ENCODE measurements around the gene TMEM151B.

TMEM151B gene

GRCh38 chr6:44277763-44278162 lies 7.5 kb downstream of the TMEM151B start:
- DNase-seq (ENCODE audit: low read depth in 2 of 3, low spot score in 2 of 3), result no peak

DNA sequence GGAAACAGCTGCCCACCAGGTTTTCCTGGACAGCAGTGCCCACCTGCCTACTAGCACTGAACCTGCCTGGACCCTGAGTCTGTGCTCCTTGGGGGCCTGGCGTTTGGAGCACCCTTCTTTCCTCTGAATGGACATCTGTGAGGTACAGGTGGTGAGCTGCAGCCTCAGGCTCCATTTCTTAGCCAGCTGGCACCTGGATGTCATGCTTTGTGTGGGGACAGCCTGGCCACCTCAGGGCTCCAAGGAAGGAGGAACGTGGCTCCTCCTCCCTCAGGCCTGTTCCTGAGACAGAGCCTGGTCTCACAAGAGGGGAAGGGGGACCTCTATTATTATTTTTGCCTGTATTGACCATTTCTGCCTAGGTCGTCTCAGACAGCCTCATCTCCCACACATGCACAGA lies 8.1 kb downstream of the TMEM151B start:
- no peak for DNase-seq (ENCODE audit: low read depth in 2 of 3, low spot score in 2 of 3)

GRCh38 chr6:44278774-44279697 lies 8.8 kb downstream of the TMEM151B start:
- DNase-seq (ENCODE audit: low read depth in 2 of 3, low spot score in 2 of 3), result no peak

DNA sequence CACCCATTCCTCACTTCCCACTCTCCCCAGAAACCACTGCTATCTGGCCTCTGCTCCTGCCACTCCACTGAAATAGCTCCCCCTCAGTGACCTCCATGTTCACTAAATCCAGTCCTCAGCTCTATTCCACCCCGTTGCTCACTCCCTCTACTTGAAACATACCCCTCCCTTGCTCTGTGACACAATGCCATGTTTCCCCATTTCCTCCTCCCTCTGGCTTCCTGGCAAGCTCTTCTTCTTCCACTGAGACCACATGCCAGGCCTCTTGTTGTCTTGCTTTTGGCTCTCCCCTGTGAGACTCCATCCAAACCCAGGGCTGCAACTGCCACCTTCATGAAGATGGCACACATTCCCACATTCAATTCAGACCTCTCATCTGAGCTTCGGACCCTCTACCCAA lies 13.9 kb downstream of the TMEM151B start:
- DNase-seq (ENCODE audit: low read depth in 2 of 3, low spot score in 2 of 3), result no peak

GRCh38 chr6:44284867-44285266 lies 14.6 kb downstream of the TMEM151B start:
- no peak for DNase-seq (ENCODE audit: low read depth in 2 of 3, low spot score in 2 of 3)

GRCh38 chr6:44285552-44286284 lies 15.5 kb downstream of the TMEM151B start:
- DNase-seq (ENCODE audit: low read depth in 2 of 3, low spot score in 2 of 3), result no peak

DNA sequence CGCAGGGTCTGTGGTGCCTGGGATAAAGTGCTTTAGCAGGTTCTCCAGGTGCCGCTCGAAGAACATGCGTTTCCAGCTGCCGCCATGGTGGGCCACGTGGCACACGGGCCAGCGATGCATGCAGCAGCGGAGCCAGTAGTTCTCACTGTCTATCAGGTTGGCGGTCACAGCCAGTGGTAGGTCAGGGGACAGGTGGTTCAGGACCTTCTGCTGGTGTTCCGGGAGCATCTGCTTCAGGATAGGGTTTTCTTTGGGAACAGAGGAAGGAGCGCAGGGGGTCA lies 16.0 kb downstream of the TMEM151B start:
- no peak for DNase-seq (ENCODE audit: low read depth in 2 of 3, low spot score in 2 of 3)

DNA sequence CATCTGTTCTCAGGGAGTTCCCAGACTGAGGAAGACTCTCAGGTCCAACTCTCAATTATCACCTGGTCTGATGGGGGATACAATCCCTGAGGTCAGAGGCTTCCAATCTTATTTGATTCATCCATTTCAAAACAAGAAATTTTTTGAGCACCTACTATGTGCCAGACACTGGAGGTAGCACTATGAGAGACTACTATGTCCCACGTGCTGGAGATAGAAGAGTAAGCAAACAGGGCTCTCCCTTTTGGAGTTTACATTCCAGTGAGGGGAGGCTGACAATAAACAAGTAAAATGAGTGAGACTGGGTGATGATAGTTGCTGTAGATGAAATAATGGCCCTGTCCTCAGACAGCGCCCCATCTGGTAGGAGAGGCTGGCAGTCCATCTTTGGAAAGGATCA lies 16.5 kb downstream of the TMEM151B start:
- DNase-seq (ENCODE audit: low read depth in 2 of 3, low spot score in 2 of 3), result no peak

- no peak for DNase-seq (ENCODE audit: low read depth in 2 of 3, low spot score in 2 of 3)
Measured at GRCh38 chr6:44289726-44290260, 19.5 kb downstream of the TMEM151B start.

- no peak for DNase-seq (ENCODE audit: low read depth in 2 of 3, low spot score in 2 of 3)
Measured at GRCh38 chr6:44291841-44292240, 21.6 kb downstream of the TMEM151B start.

DNA sequence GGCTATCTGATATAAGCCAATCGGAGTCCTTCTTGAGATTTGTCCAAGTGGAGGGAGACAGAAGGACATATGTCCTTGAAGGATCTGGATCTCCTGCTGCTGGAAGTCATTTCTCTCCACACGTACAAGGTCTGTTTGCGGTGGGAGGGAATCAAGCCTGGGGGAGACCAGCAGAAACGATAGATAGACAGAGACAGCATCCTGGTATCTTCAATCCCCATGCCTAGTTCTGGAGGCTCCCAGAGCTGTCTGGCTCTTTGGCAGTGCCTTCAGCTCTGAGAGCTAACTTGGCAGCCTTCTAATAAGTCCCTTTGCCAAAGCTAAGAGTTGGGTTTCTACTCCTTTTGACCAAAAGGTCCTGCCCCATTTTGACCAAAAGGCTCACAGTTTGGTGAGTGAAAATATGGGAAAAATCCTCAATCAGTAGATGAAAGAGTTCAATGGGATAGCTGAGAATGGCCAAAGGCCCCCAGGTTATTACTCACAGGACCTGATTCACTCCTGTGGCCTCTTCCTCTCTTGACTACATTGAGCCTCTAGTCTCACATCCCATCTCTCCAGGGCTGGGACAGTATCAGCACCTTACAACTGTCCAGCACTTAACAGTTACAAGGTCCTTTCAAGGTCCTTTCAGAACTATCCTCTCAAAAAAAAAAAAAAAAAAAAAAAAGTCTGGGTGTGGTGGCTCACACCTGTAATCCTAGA lies 22.6 kb downstream of the TMEM151B start:
- no peak for DNase-seq (ENCODE audit: low read depth in 2 of 3, low spot score in 2 of 3)

- DNase-seq (ENCODE audit: low read depth in 2 of 3, low spot score in 2 of 3), result no peak
Measured at GRCh38 chr6:44294832-44295791, 24.9 kb downstream of the TMEM151B start.

DNA sequence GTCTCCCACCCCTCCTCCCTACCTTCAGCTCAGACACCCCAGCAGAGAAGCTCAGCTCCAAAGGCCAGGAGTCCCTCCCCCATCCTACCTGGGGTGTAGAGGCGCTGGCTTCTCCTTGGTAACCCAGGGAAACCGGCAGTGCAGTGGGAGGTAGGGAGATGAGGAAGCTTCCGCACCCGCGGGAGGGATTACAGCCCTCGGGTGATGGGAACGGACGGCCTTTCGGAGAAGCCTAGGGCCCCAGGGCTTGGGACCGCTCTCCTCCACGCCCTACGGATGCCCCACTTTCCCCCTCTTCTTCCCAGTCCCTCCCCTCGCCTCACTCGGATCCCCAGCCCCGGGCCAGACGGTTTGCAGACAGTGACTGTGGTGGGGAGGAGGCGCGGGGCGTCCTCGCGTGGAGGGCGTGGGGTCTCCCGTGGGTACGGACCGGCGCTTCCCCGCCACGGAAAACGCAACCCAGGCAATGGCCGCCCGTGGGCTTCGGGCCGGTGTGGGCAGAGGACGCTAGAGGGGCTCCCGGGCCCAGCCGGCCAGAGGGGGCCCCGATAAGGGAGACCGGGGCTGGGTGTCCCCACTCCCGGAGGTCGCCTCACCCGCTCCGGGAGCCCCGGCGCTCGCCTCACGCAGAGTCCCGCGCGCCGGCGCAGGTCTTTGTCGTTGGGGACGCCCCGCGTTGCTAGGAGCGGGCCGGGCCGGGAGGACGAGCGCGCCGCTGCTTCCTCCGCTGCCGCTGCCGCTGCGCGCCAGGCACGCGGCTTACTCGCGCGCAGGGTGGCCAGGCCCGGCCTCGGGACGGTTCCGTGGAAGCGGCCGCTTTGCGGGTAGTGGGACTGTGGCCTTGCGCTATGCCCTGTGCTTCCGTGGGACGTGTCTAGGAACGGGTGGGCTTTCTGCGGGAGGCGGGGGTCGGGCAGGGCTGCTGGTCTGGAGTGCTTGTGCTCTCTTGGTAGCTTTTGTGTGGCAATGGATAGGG lies 27.1 kb downstream of the TMEM151B start:
- peak in 1 of 3 experiments; percentile 13 for DNase-seq (ENCODE audit: low read depth in 2 of 3, low spot score in 2 of 3)

DNA sequence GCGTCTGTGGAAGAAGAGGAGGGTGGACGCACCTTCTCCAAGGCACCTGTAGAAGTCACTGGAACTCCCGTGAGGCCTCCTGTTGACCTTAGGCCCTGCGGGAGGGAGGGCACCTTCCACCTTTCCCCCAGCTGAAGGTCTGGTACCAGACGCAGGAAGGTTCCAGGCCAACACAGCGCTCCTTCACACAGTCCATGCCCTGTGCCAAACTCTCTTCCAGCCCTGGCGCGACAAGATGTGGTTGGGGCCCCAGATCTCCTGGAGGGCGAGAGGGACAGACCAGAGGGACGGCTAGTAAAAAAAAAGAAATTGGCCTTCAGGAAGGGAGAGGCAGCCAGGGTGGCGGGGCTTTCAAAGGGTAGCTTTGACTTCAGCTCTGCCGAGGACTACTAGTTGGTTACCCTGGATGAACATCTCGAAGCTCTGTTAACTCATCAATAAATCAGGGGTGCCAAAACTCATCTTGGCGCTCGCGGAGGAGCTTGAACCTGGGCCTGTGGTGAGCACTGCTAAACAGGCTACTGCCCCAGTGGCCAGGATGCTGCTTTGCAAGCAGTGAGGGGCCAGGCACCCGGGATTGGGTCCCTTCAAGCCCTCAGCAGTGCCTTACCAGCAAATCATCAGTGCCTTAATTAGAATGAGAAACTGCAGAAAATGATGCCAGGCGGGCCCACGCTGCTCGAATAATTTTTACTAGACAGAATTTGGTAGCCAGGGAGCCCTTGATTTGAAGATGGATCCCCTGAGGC lies 28.0 kb downstream of the TMEM151B start:
- no peak for DNase-seq (ENCODE audit: low read depth in 2 of 3, low spot score in 2 of 3)

GRCh38 chr6:44298864-44299263 lies 28.6 kb downstream of the TMEM151B start:
- DNase-seq (ENCODE audit: low read depth in 2 of 3, low spot score in 2 of 3), result no peak

DNA sequence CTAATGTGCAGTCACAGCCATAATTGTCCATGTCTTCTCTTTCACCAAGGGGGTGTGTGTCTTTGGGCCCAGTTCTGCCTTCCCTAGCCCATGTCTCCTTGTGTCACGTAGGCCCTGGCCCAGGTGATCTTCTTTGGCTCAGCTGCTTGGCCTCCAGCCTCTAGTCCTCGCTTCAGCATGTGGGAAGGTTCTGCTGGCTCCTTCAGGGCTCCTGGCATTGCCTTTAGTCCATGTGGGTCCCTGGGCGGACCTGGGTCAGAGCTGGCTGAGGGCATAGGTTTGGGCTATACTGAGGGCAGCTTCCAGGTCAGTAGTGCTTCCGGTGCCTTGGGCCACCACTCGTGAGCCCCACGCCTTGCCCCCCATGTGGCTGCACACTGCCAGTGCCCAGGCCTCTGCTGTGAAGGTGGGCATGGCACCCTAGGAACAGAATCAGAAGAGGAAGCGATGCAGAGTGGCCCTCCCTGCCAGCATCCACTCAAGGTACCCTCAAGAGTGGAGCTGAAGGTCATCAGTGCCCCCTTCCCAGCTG lies 30.1 kb downstream of the TMEM151B start:
- no peak for DNase-seq (ENCODE audit: low read depth in 2 of 3, low spot score in 2 of 3)

GRCh38 chr6:44301106-44301505 lies 30.9 kb downstream of the TMEM151B start:
- no peak for DNase-seq (ENCODE audit: low read depth in 2 of 3, low spot score in 2 of 3)

DNA sequence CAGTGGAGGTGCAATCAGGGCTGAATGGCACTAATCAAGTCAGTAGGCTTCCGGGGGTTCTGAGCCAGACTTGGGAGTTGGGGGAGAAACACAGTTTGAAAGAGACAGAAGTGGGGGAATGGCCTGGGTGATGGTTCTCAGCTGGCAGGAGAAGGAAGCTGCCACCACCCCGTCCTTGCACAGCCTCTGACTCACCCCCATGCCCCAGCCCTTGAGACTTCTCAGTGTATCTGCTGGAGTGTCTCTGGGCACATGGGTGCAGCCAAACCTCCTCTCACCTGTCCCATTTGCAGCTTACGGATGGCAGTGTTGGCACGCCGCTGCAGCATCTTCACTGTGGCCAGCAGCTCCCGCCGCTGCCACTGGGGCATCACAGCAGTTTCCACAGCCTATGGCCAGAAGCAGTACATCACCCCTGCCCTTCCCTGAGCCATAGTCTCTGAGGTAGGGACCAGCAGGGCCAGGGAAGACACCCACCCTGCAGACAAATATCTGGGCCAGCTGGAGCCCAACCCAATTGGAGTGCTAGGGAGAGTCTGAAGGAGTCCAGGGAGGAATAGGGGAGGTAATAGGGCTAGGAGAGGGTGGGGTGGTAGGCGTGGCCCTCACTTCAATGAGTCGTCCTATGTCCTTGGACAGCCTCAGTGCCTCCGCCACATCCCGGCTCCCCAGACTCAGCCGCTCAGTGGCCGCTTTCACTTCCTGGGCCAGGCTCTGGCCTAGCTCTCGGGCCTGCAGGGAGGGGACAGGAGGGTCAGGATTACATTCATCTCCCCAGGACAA lies 31.7 kb downstream of the TMEM151B start:
- no peak for DNase-seq (ENCODE audit: low read depth in 2 of 3, low spot score in 2 of 3)

All from activated CD8-positive, alpha-beta memory T cell treated with anti-CD3 and anti-CD28 coated beads for 48 hours (primary cell).